Measurements from ENCODE around the gene PRUNE2. TPM values are rescaled to one million over a fixed set of nuclear protein-coding genes. Genes with fewer than 3 reads are reported as not detected.

The PRUNE2 gene
- total and polyA plus RNA-seq, 12 donors, result 0.87 to 5.7 (median 1.6) TPM

GRCh38 chr9:76637416-76637815, 268.5 kb downstream of the PRUNE2 start:
- no peak for TF ChIP-seq CTCF (IDR thresholded peaks at IDR 0.05)
- intact Hi-C loops (cut with DNase I), result no loop called here
- WGBS, 2 donors, result 88 to 96% methylated on average over 2 of the region's 2 CpGs
- no peaks in the 10 kb centered on the region for H3K9me3 ChIP-seq
- no peaks in the 10 kb centered on the region for H3K27me3 ChIP-seq
- H3K4me3 ChIP-seq, result no peak overlapping the region
- H3K36me3 ChIP-seq, result no peaks in the 10 kb centered on the region
- DNase-seq (no peak), ATAC-seq (no peak)
- H3K27ac ChIP-seq, result no peak overlapping the region
- H3K4me1 ChIP-seq, result peaks cover 0 to 19% (median 0%) of the 10 kb centered on the region in 9 donors

GRCh38 chr9:76634356-76635054, 271.4 kb downstream of the PRUNE2 start:
- intact Hi-C loops (cut with DNase I), result no loop called here
- Histone ChIP-seq H3K4me3 (no peak overlapping the region), H3K27me3 (no peaks in the 10 kb centered on the region), H3K36me3 (no peaks in the 10 kb centered on the region), H3K4me1 (peaks cover 0 to 16% (median 0%) of the 10 kb centered on the region in 9 donors), H3K9me3 (no peaks in the 10 kb centered on the region), H3K27ac (no peak overlapping the region)
- no peak for TF ChIP-seq CTCF (IDR thresholded peaks at IDR 0.05)
- 84 to 90% methylated on average over 1 of the region's 1 CpG for WGBS, 2 donors
- no peak for ATAC-seq
- DNase-seq, result no peak

- Histone ChIP-seq H3K4me1 (peaks cover 0 to 18% (median 0%) of the 10 kb centered on the region in 9 donors), H3K4me3 (no peak overlapping the region), H3K27ac (no peak overlapping the region), H3K36me3 (no peaks in the 10 kb centered on the region), H3K9me3 (no peaks in the 10 kb centered on the region), H3K27me3 (no peaks in the 10 kb centered on the region)
- no peak for TF ChIP-seq CTCF (IDR thresholded peaks at IDR 0.05)
- intact Hi-C loops (cut with DNase I), result no loop called here
- DNase-seq (no peak), ATAC-seq (no peak)
- 47 to 56% methylated on average over 3 of the region's 3 CpGs for WGBS, 2 donors
Observed at GRCh38 chr9:76630916-76631315, 275.0 kb downstream of the PRUNE2 start.

GRCh38 chr9:76629205-76629990, 276.5 kb downstream of the PRUNE2 start:
- H3K4me1 ChIP-seq, result peaks cover 0 to 17% (median 0%) of the 10 kb centered on the region in 9 donors
- WGBS, 2 donors, result 88 to 94% methylated on average over 4 of the region's 4 CpGs
- DNase-seq, result no peak
- no peak overlapping the region for H3K4me3 ChIP-seq
- H3K36me3 ChIP-seq, result no peaks in the 10 kb centered on the region
- H3K9me3 ChIP-seq, result no peaks in the 10 kb centered on the region
- no peak overlapping the region for H3K27ac ChIP-seq
- no peak for ATAC-seq
- TF ChIP-seq CTCF (IDR thresholded peaks at IDR 0.05), result no peak
- intact Hi-C loops (cut with DNase I), result no loop called here
- no peaks in the 10 kb centered on the region for H3K27me3 ChIP-seq

Data from heart right ventricle (tissue), 16 donors.